ENCODE data around the gene THRAP3. TPM values are rescaled to one million over a fixed set of nuclear protein-coding genes. Genes with fewer than 3 reads are reported as not detected.
"Not testable (repeated sequence)": the region's sequence is repeated elsewhere in the genome, so short reads cannot be mapped to it uniquely, and the experiment has no call there.

The THRAP3 gene
- 86.5 TPM for total RNA-seq
- long read RNA-seq, full-length matches to known transcripts, result 5 of 104 reads
- long read RNA-seq, partial matches to known transcripts, result 76 of 104 reads
- long read RNA-seq, other reads (novel, unspliced or antisense), result 23 of 104 reads

DNA sequence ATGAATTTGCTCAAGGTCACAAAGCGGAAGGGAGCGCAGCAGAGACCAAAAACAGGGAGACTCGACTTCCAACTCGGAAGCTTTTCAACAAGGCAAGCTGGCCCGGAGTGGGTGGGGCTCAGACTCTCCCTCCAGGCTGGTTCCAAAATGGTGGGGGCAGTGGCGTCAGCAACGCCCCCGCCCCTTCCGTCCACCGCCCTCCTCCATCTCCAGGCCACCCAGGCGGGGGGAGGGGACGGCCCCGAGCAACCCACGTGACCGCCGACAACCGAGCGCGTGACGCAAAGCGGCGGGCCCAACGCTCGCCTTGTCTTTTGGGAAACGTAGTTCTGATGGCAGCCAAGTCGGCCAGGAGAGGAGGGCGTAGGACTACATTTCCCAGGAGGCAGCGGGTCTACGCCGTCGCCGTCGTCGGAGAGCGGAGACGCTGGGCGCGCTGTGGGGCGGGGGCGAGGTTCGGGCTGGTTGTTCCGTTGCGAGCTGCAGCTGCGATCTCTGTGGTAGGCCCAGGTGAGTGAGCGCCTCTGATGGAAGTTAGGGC lies at the start of gene THRAP3:
Gene THRAP3, plus strand, starts transcription at position 448 of the 541 bp plus-strand sequence. CDS start 58,121 bp downstream, outside the sequence.
- intact Hi-C loops (cut with DNase I), result loop anchor here (2.0 kb wide), 4 partner anchors 17 to 75 kb away; partner anchors contain the start of genes MAP7D1 and TRAPPC3

DNA sequence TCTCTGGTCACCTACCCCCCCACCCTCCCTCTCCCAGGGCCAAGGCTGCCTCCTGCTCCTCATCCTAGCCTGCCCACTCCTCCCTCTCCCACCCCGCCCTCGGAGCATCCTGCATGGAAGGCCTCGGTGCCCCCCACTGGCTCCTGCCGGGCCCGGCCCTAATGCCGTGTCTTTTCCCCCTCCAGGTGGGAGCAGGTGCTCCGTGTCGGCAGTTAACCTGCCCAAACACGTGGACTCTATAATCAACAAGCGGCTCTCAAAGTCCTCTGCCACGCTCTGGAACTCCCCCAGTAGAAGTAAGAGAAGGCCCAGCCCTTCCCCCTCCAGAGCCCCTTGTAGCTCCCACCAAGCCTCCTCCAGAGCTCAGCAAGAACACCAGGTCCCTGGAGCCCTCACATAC lies 49.5 kb upstream of the THRAP3 start:
- intact Hi-C loops (cut with DNase I), result loop anchor here (2.0 kb wide), 1 partner anchor 18 kb away; the partner anchor contains the start of gene MAP7D1
- no peak for DNase-seq (ENCODE audit: low spot score)

More for the DNA sequence above, at the start of gene THRAP3:
- peak; percentile 100 for DNase-seq (ENCODE audit: low spot score)

GRCh38 chr1:36175137-36176095 lies 48.8 kb upstream of the THRAP3 start:
- no peak for DNase-seq (ENCODE audit: low spot score)
- intact Hi-C loops (cut with DNase I), result loop anchor here (2.0 kb wide), 1 partner anchor 19 kb away; the partner anchor contains the start of gene MAP7D1

DNA sequence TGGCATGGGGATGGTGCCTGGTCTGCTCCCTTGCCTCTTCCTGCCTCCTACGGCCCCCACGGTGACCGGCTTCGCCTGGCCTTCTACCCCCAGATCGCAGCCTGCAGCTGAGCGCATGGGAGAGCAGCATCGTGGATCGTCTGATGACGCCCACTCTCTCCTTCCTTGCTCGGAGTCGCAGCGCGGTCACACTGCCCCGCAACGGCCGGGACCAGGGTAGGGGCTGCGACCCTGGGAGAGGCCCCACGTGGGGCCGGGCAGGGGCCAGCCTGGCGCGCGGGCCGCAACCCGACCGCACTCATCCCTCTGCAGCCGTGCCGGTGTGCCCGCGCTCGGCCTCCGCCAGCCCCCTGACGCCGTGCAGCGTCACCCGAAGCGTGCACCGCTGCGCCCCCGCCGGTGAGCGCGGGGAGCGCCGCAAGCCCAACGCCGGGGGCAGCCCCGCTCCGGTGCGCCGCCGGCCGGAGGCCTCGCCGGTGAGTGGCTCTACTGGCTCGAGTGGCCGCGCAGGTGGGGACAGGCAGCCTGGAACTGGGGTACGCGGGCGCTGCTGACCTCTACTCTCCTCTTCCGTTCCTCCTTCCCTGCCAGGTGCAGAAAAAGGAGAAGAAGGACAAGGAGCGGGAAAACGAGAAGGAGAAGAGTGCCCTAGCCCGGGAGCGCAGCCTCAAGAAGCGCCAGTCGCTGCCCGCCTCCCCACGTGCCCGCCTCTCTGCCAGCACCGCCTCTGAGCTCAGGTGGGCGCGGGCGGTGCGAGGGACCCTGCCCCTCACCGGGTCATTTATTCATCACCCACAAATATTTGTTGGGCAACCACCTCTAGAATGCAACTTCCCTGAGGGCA lies 47.9 kb upstream of the THRAP3 start:
- no peak for DNase-seq (ENCODE audit: low spot score)

GRCh38 chr1:36177589-36178431 lies 46.4 kb upstream of the THRAP3 start:
- intact Hi-C loops (cut with DNase I), result no loop called here
- no peak for DNase-seq (ENCODE audit: low spot score)

More for the DNA sequence above, 47.9 kb upstream of the THRAP3 start:
- intact Hi-C loops (cut with DNase I), result no loop called here

- no peak for DNase-seq (ENCODE audit: low spot score)
- intact Hi-C loops (cut with DNase I), result no loop called here
Measured at GRCh38 chr1:36178471-36179219, 45.6 kb upstream of the THRAP3 start.

- DNase-seq (ENCODE audit: low spot score), result no peak
- intact Hi-C loops (cut with DNase I), result no loop called here
Measured at GRCh38 chr1:36179220-36179600, 45.0 kb upstream of the THRAP3 start.

DNA sequence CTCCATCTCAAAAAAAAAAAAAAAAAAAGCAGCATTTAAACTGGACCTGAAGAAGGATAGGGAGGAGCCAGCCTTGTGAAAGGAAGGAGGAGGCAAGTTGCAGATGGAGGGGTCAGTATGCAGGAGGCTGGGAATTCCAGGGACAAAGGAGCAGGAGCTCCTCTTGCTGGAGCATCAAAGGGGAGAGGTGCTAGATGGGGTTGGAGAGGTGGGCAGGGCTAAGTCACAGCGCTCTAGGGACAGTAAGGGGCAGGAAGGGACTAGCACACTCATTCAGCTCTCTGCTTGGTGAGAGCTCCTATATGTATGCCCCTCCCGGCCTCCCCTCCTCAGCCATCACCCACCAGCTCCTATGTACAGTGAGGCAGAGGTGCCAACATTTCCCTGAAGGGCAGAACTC lies 41.5 kb upstream of the THRAP3 start:
- DNase-seq (ENCODE audit: low spot score), result no peak

GRCh38 chr1:36183309-36183856 lies 40.9 kb upstream of the THRAP3 start:
- intact Hi-C loops (cut with DNase I), result no loop called here
- DNase-seq (ENCODE audit: low spot score), result no peak

More for the DNA sequence above, 41.5 kb upstream of the THRAP3 start:
- intact Hi-C loops (cut with DNase I), result no loop called here

DNA sequence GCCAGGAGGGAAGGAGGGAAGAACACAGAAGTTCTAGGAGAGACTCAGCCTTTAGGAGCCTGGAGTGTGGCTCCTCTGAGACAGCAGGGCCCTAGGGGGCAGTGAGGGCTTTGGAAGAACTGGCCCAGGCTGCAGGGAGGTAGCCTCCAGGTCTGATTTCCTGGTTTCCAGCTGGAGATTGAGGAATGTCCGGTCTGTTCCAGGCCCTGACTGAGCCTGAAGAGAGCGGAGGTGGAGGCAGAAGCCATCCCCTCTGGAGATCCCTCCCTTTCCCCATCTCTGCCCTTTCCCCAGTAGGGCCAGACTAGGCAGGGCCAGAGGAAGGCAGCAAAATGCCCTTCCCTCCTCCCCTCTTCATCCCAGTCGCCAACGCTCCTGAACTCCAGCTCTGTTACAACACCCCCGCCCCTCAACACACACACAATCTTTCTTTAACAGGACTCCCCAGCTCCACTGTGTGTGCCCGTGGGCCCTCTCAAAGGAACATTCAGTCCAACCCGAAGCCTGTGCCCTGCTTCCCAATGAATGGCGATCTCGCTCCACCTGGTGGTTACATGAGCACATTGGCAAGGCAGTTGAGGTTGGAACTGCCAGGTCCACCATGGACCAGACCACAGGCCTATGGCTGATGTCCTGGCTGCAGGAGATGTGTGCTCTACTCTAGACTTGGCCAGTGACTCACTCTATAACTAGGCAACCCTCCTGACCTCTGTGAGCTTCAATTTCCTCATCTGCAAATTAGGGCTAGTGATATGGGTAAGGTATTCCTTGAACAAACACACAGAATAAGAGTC lies 36.2 kb upstream of the THRAP3 start:
- DNase-seq (ENCODE audit: low spot score), result peak; percentile 93
- intact Hi-C loops (cut with DNase I), result loop anchor here (1.0 to 2.0 kb wide), 2 partner anchors 39 to 89 kb away; partner anchors contain the start of gene TRAPPC3

DNA sequence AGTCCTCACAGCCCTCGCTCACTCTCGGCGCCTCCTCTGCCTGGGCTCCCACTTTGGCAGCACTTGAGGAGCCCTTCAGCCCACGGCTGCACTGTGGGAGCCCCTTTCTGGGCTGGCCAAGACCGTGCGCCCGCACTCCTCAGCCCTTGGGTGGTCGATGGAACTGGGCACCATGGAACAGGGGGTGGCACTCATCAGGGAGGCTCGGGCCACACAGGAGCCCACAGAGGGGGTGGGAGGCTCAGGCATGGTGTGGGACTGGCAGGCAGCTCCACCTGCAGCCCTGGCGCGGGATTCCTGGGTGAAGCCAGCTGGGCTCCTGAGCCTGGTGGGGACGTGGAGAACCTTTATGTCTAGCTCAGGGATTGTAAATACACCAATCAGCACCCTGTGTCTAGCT lies 27.4 kb upstream of the THRAP3 start:
- DNase-seq (ENCODE audit: low spot score); intact Hi-C loops (cut with DNase I): not testable (repeated sequence)

GRCh38 chr1:36198641-36199040 lies 25.6 kb upstream of the THRAP3 start:
- intact Hi-C loops (cut with DNase I), result no loop called here
- no peak for DNase-seq (ENCODE audit: low spot score)

- intact Hi-C loops (cut with DNase I), result no loop called here
- no peak for DNase-seq (ENCODE audit: low spot score)
Measured at GRCh38 chr1:36199934-36200741, 24.1 kb upstream of the THRAP3 start.

- intact Hi-C loops (cut with DNase I), result no loop called here
Measured at GRCh38 chr1:36203027-36203553, 21.2 kb upstream of the THRAP3 start.

DNA sequence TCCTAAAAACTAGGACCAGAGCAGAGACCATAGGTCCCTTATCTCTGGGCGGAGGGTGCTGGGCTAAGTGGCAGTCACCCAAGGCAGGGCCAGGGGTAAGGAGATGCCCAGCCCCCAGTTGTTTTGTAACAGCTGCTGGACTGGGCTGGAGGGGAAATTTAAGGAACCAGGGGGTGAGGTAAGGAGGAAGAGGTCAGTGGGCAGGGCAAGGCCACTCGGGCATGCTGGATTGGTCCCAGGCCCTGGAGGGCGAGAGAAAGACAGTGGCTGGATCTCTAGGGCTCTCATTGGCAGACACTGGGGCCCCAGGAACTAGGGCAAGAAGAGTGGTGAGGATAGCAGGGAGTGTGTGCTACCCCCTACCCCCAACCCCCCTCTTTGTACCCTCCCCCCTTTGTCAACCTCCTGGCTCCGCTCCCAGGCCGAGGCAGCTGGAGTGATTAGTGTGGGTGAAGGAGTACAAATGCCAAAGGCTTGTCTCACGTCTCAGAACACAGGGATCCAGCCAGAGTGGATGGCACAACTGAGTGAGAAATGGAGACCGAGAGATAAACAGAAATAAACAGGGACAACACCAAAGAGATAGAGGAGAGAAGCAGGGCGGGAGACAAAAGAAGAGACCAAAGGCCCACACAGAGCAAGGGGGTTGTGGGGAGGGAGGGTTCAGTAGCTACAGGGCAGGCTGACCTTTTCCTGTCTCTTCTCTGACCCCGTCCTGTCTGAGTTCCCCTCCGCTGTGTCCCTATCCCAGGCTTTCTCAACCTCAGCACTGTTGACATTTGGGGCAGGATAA lies 20.5 kb upstream of the THRAP3 start:
- peak; percentile 85 for DNase-seq (ENCODE audit: low spot score)
- intact Hi-C loops (cut with DNase I), result no loop called here

More at GRCh38 chr1:36203027-36203553, 21.2 kb upstream of the THRAP3 start:
- no peak for DNase-seq (ENCODE audit: low spot score)

All from cardiac septum (tissue), 1 donor.